ENCODE results near the gene OR5L1. TPM values are rescaled to one million over a fixed set of nuclear protein-coding genes. Genes with fewer than 3 reads are reported as not detected.

Gene OR5L1
- total RNA-seq: not detected in 2 replicates

DNA sequence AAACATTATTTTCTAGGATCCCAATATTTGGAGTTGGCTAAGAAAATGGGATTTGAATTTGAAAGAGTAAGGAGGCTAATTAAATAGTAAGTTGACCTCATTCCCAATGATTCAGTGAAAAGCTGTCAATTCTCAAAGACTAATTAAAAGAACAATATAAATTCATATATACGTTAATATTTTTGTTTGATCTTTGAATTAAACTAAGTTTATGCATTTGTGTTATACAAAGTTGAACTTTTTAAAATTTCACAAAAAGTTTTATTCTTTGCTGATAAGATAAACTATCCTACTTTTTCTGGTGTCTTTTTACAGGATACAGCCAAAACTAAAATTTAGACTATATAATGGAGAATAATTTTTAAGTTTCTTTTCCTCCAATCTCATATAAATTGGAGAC lies at the start of gene OR5L1:
Gene OR5L1, plus strand, starts transcription at position 301 of the 400 bp plus-strand sequence. CDS start 100 bp downstream, outside the sequence.

DNA sequence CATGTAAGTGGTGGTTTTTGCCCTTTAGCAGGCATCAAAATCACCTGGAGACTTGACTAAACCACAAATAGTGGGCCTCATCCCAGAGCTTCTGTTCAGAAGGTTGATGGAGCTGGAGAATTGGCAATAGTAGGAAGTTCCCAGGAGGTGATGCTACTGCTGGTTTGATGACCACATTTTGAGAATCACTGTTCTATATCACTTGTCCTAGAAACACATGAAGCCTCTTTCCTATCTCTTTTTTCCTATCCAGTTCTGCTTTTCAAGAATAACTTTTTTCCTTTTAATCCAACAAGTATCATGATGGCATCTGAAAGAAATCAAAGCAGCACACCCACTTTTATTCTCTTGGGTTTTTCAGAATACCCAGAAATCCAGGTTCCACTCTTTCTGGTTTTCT lies 38.0 kb upstream of the OR5L1 start, which contains the start of gene OR5D13:
Gene OR5D13, plus strand, starts transcription at position 301 of the 400 bp plus-strand sequence. Its CDS starts 0 bp downstream, at position 301.

DNA sequence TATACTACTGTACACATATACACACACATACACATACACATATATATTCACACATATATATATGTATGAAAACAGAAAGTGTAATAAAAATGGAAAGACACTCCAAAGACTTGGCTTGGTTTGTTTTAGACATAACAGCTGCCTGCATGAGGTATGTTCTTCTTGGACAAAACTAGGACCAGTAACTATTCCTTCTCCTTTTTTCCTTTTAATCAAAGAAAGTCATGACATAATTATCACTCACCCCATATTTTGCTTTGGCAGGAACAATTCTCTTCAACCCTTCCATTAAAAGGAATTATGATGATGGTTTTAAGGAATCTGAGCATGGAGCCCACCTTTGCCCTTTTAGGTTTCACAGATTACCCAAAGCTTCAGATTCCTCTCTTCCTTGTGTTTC lies 15.9 kb upstream of the OR5L1 start, which contains the start of gene OR5D14:
Gene OR5D14, plus strand, starts transcription at position 301 of the 400 bp plus-strand sequence. Its CDS starts 0 bp downstream, at position 301.

DNA sequence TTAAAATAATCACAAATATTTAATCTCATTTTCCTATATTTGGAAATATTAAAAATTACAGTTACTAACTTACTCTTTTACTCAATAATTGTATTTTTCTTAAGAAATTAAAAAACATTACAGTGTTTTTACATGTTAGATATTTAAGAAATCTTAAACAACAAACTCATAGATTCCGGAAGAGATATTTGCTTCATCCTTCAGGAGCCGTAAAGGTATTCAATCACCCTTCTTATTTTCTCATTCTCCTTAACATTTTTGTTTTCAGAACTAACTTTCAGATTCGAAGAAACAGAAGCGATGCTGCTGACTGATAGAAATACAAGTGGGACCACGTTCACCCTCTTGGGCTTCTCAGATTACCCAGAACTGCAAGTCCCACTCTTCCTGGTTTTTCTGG lies 8.2 kb downstream of the OR5L1 start, which contains the start of gene OR5D18:
Gene OR5D18, plus strand, starts transcription at position 301 of the 400 bp plus-strand sequence. Its CDS starts 0 bp downstream, at position 301.

DNA sequence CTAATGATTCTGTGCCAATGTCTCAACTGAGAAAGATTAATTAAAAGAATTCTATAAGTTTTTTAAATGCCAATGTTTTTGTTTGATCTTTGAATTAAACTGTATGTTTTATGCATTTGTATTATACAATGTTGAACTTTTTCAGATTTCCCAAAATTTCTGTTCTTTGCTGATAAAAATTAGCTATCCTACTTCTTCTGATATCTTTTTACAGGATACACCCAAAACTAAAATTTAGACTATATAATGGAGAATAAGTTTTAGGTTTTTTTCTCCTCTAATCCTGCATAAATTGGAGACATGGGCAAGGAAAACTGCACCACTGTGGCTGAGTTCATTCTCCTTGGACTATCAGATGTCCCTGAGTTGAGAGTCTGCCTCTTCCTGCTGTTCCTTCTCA lies 15.8 kb downstream of the OR5L1 start, which contains the start of gene OR5L2:
Gene OR5L2, plus strand, starts transcription at position 301 of the 400 bp plus-strand sequence. Its CDS starts 0 bp downstream, at position 301.

DNA sequence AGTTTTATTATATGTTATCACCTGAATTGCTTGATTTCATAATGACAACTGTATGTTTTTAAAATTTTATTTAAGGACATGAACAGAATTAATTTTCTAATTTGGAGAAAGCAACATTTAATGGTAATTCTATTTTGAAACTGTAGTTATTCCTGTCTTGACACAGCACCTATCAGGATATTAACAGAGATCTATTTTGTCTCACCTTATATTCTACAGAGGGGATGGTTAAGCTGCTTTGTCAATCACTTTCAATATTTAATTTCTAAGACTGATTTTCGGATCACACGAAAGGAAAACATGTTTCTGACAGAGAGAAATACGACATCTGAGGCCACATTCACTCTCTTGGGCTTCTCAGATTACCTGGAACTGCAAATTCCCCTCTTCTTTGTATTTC lies 27.3 kb downstream of the OR5L1 start, which contains the start of gene OR5D16:
Gene OR5D16, plus strand, starts transcription at position 301 of the 400 bp plus-strand sequence. Its CDS starts 0 bp downstream, at position 301.

Other genes with a start within 250 kb of the OR5L1 start
- not detected in 2 replicates for gene OR4C16, start 239.2 kb upstream of the OR5L1 start, total RNA-seq
- not detected in 2 replicates for gene OR4C11, start 203.7 kb upstream of the OR5L1 start, total RNA-seq
- not detected in 2 replicates for gene OR4P4, start 176.3 kb upstream of the OR5L1 start, total RNA-seq
- not detected in 2 replicates for gene OR4S2, start 163.0 kb upstream of the OR5L1 start, total RNA-seq
- not detected in 2 replicates for gene OR4C6, start 149.2 kb upstream of the OR5L1 start, total RNA-seq
- gene OR5D13, start 37.9 kb upstream of the OR5L1 start, total RNA-seq: not detected in 2 replicates
- not detected in 2 replicates for gene OR5D14, start 15.8 kb upstream of the OR5L1 start, total RNA-seq
- not detected in 2 replicates for gene OR5D18, start 8.3 kb downstream of the OR5L1 start, total RNA-seq
- not detected in 2 replicates for gene OR5L2, start 15.9 kb downstream of the OR5L1 start, total RNA-seq
- gene OR5D16, start 27.4 kb downstream of the OR5L1 start, total RNA-seq: not detected in 2 replicates
- gene TRIM51, start 71.9 kb downstream of the OR5L1 start, total RNA-seq: not detected in 2 replicates
- not detected in 2 replicates for gene OR5W2, start 103.2 kb downstream of the OR5L1 start, total RNA-seq
- not detected in 2 replicates for gene OR5I1, start 125.0 kb downstream of the OR5L1 start, total RNA-seq
- not detected in 2 replicates for gene OR10AG1, start 158.6 kb downstream of the OR5L1 start, total RNA-seq
- gene OR5F1, start 183.3 kb downstream of the OR5L1 start, total RNA-seq: not detected in 2 replicates
- not detected in 2 replicates for gene OR5AS1, start 216.3 kb downstream of the OR5L1 start, total RNA-seq

Data from hair follicle dermal papilla cell (primary cell).